Epithelial cell of esophagus (primary cell): Measurements from ENCODE around the gene WIPF2.
A peak's percentile ranks its signal among the peaks of the same experiment; 100 is the strongest.

ENCODE experiments used
- DNase-seq: peaks from one replicate; pipeline ENCODE4 v3.0.0; 2010; ENCODE audit warnings: low read depth
- H3K4me3 ChIP-seq: 2 replicates; pipeline ENCODE4 v1.5.1; 2011; ENCODE audit warnings: mild to moderate bottlenecking, low read length, control low read depth
- TF ChIP-seq, protein P1 (sequence below): IDR thresholded peaks from 2 replicates; pipeline ENCODE4 v1.5.1; 2011; ENCODE audit warnings: low read depth, mild to moderate bottlenecking, low read length, control low read depth, inconsistent platforms; ENCODE audit not compliant: insufficient read depth; ENCODE audit errors: missing control alignments

Gene WIPF2

DNA sequence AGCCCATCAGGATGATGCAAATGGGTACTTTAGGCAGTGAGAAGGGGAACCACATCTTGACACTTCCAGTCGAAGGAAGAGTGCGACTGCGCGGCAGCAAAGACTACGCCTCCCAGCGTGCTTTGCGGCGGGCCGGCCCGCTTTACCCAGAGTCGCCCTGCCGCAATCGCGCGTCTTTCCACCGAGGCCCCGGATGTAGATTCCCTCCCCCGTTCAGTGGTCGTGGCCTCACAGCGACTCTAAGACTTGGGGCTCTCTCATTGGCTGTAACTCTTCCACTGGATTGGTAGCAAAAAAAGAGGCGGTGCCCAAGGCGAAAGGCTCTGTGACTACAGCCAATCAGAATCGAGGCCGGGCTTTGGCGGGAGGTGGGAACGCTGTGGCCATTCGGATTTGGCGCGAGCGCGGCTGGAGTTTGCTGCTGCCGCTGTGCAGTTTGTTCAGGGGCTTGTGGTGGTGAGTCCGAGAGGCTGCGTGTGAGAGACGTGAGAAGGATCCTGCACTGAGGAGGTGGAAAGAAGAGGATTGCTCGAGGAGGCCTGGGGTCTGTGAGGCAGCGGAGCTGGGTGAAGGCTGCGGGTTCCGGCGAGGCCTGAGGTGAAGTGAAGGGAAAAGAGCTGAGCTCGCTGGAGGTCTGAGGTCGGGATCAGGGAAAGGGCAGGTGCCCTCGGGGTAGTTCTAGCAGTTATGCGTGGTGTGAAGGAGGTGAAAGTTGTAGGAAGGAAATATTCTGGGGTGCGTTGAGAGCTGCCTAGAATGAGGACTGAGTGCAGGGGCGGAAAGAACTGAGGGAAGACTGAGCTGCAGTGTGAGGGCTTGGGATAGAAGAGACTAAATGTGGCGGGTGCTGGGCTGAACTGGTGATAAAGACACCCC is 68.6 kb downstream of the WIPF2 start, which contains the start of gene CDC6:
Gene CDC6 (plus strand): TSS at position 386 of the 876 bp plus-strand sequence. CDS start 1,542 bp downstream, outside the sequence.
- TF ChIP-seq, protein P1, sequence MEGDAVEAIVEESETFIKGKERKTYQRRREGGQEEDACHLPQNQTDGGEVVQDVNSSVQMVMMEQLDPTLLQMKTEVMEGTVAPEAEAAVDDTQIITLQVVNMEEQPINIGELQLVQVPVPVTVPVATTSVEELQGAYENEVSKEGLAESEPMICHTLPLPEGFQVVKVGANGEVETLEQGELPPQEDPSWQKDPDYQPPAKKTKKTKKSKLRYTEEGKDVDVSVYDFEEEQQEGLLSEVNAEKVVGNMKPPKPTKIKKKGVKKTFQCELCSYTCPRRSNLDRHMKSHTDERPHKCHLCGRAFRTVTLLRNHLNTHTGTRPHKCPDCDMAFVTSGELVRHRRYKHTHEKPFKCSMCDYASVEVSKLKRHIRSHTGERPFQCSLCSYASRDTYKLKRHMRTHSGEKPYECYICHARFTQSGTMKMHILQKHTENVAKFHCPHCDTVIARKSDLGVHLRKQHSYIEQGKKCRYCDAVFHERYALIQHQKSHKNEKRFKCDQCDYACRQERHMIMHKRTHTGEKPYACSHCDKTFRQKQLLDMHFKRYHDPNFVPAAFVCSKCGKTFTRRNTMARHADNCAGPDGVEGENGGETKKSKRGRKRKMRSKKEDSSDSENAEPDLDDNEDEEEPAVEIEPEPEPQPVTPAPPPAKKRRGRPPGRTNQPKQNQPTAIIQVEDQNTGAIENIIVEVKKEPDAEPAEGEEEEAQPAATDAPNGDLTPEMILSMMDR: no peak
- peak; percentile 99 for DNase-seq
- H3K4me3 ChIP-seq: peak within 1 kb of the TSS; percentile 87

GRCh38 chr17:40290629-40291280 is 71.7 kb downstream of the WIPF2 start:
- TF ChIP-seq, protein P1: peak; percentile 74
- DNase-seq: peak; percentile 93

GRCh38 chr17:40291281-40291664 is 72.2 kb downstream of the WIPF2 start:
- TF ChIP-seq, protein P1: no peak
- no peak overlapping the region for H3K4me3 ChIP-seq
- DNase-seq: no peak

More at GRCh38 chr17:40290629-40291280, 71.7 kb downstream of the WIPF2 start:
- no peak overlapping the region for H3K4me3 ChIP-seq

DNA sequence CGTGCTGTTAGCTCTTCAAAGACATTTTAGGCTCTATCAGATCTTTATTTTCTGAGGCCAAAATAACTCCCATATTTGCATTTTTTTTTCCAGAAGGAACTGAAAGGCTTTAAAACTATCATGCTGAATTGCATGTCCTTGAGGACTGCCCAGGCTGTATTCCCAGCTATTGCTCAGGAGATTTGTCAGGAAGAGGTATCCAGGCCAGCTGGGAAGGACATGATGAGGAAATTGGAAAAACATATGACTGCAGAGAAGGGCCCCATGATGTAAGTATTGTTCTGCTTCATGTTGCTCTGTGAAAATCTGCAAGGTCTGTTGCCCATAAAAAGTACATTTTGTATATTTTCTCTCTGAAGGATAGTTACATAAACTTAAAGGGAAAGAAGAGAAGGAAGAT is 74.3 kb downstream of the WIPF2 start:
- TF ChIP-seq, protein P1: no peak
- H3K4me3 ChIP-seq: no peak overlapping the region
- DNase-seq: no peak

DNA sequence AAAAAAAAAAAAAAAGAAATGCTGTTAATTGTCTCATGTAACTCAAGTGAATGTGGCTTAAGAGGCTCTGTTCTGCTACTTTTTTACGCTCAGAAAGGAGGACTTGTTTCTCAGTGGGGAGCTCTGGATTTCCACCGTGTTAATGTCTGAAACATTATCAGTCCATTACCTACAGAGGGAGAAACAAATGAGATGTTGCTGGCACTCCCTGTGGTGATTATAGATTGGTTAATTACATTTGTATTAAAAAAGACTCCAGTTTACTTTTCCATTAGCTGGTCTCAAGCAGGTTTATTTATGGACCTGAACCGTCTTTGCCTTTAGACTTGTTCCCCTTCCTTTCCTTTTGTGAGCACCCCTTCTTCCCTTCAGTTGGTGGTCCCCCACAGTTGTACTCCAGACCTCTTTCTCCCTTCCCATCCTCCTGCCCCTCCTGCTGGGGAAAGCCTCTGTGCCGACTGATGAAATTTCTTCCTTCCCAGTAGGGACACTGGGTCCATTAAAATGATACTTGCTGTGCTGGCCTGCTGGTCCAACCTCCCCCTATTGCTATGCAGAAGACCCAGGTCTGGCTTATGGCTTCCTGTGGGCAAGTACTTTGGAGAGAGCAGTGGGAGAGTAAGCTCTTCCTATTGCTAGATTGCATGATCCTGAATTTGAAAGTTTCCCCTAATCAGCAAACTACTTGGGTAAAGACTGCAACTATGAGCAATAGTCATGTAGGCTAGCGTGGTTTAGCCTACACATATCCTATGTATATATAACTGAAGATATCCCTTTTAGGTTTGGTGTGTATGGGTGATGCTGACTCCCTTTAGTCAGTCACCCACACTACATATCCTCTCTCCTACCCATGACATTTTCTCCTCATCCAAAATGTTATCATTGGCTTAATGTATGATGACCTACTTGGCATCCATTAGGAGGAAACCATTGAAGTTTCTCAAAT is 76.7 kb downstream of the WIPF2 start:
- H3K4me3 ChIP-seq: no peak overlapping the region
- TF ChIP-seq, protein P1: no peak
- DNase-seq: no peak

- no peak for DNase-seq
- TF ChIP-seq, protein P1: no peak
- no peak overlapping the region for H3K4me3 ChIP-seq
Measured at GRCh38 chr17:40297511-40297910, 78.4 kb downstream of the WIPF2 start.
